ENCODE measurements around the gene SVIL. TPM values are rescaled to one million over a fixed set of nuclear protein-coding genes. Genes with fewer than 3 reads are reported as not detected.

Gene SVIL
- total RNA-seq, 1 donor from 2014 or later, result 118 TPM

DNA sequence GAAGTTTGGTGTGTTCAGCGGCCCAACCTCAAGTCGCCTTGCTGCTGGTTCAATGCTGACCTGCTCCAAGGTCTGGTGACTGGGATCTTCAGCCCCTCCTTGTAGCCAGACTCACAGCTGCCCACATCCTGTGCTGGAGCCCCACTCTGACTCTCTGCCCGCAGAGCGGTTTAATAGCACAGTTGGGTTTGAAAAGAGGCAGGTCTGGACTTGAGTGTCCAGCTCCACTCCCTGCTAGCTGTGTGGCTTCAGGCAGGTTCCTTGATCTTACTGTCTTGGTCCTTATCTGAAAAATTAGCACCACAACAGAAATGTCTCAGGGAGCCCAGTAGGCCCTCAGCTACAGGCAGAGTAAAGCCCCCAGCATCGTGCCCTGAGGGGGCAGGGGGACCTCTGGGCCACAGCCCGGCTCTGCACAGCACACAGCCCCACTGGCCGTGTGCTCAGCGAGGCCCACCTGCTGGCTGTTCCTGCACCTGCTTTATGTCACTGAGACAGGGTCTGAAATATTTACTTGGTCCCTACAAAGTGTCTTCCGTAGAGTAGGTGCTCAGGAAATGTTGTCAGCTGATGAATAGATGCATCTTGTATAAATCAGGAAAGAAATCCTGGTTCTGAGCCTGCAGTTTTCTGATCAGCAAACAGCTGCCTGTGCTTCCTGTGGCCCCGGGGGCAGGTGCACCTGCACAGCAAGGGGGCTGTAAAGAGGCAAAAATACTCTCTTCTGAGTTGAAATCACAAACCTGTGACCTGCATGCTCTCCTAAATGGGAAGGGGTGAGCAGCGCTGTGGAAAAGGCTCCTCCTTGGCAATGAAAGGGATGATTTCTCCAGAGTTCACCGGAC lies 155.5 kb downstream of the SVIL start:
- peaks cover 81% of the 10 kb centered on the region for H3K36me3 ChIP-seq
- H3K27ac ChIP-seq, result no peak overlapping the region
- peak in 1 of 2 donors; percentile 12 for ATAC-seq
- TF ChIP-seq, protein P1, sequence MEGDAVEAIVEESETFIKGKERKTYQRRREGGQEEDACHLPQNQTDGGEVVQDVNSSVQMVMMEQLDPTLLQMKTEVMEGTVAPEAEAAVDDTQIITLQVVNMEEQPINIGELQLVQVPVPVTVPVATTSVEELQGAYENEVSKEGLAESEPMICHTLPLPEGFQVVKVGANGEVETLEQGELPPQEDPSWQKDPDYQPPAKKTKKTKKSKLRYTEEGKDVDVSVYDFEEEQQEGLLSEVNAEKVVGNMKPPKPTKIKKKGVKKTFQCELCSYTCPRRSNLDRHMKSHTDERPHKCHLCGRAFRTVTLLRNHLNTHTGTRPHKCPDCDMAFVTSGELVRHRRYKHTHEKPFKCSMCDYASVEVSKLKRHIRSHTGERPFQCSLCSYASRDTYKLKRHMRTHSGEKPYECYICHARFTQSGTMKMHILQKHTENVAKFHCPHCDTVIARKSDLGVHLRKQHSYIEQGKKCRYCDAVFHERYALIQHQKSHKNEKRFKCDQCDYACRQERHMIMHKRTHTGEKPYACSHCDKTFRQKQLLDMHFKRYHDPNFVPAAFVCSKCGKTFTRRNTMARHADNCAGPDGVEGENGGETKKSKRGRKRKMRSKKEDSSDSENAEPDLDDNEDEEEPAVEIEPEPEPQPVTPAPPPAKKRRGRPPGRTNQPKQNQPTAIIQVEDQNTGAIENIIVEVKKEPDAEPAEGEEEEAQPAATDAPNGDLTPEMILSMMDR (IDR thresholded peaks at IDR 0.05), result no peak
- no peaks in the 10 kb centered on the region for H3K9me3 ChIP-seq
- intact Hi-C loops (cut with DNase I), result no loop called here
- peaks cover 7% of the 10 kb centered on the region for H3K4me1 ChIP-seq
- H3K4me3 ChIP-seq, result no peak overlapping the region
- DNase-seq, result no peak
- no peaks in the 10 kb centered on the region for H3K27me3 ChIP-seq (ENCODE audit: low read depth)

DNA sequence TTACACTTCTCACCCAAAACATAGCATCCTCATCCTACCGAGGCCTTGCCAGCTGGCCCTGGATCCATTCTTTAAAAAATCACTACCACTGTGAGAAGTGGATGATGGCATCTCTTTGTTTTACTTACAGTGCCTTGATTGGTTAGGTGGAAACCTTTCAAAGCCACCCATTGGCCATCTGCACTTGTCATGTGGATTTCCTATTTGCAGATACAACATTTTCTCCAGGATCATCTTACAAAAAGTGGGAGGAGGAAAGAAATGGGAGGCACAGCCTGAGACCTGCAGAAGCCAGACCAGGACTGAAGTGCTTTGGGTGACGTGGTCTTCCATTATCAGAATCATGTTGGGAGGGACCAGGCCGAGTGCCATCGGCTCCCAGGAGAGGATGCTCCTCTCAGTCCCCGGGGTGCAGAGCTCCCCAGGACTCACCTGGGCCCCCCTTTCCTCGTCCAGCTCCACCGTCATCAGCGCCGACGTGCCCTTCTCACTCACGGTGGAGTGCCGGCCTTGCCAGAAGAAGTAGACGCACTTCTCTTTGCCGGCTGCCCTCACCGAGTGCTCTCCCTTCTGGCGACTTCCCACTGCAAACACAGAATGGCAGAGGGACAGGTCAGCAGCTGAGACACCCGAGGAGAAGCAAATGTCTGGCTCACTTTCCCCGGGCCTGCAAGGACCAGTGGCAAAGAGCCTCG lies 161.2 kb downstream of the SVIL start:
- DNase-seq (no peak), ATAC-seq (no peak)
- Histone ChIP-seq H3K27me3 (ENCODE audit: low read depth) (no peaks in the 10 kb centered on the region), H3K36me3 (peaks cover 96% of the 10 kb centered on the region), H3K9me3 (no peaks in the 10 kb centered on the region), H3K27ac (no peak overlapping the region), H3K4me3 (no peak overlapping the region), H3K4me1 (no peaks in the 10 kb centered on the region)
- intact Hi-C loops (cut with DNase I), result no loop called here
- TF ChIP-seq, protein P1 (IDR thresholded peaks at IDR 0.05), result no peak

DNA sequence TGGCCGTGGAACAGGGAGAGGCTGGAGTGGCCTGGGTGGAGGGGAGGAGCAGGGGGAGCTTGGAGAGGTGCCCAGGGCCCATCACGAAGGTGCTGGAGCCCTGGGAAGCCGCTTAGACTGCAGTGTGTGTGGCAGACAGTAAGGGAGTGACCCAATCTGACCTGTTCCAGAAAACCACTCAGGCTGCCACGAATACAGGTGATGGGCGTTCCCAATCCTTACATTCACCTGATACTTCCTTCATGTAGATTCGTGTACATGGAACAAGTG lies 161.7 kb downstream of the SVIL start:
- intact Hi-C loops (cut with DNase I), result no loop called here
- ATAC-seq, result peak in 1 of 2 donors; percentile 28
- no peak overlapping the region for H3K27ac ChIP-seq

DNA sequence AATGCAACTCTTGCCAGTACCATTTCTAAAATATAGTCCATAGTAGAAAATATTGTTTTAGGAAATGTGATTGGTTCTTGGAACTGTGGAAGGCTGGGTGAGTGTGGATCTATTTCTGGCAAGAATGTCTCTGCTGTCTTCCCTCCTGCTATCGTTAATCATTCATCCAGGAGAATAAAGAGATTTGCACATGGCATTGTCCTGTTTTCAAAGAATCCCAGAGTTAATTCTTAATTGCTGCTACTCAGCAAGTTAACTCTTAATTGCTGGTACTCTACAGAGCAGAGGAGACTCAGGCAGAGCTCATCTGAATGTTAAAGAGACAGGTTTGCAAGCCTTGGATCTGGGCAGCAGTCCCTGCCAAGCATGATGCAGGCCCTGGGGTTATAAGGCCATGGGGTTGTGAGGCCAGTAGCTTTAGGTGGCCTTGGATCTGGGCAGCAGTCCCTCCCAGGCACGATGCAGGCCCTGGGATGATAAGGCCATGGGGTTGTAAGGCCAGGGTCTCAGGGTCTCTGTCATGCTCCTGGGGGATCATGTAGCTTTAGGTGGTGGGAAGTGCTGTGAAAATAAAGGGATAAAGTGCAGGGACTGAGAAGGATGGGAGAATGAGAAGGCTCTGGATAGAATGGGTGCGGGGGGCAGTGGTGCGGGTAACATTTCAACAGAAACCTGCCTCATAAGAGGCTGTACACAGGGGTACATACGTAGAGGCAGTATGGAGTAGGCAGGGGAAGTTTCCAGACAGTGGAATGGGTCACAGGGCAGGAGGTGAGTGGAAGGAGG lies 162.3 kb downstream of the SVIL start:
- Histone ChIP-seq H3K27me3 (ENCODE audit: low read depth) (no peaks in the 10 kb centered on the region), H3K36me3 (peaks cover 96% of the 10 kb centered on the region), H3K27ac (no peak overlapping the region), H3K4me1 (no peaks in the 10 kb centered on the region), H3K4me3 (no peak overlapping the region), H3K9me3 (no peaks in the 10 kb centered on the region)
- no peak for DNase-seq
- intact Hi-C loops (cut with DNase I), result no loop called here
- peak in 1 of 2 donors; percentile 7 for ATAC-seq
- TF ChIP-seq, protein P1 (IDR thresholded peaks at IDR 0.05), result no peak

More for the DNA sequence above, 161.7 kb downstream of the SVIL start:
- H3K9me3 ChIP-seq, result no peaks in the 10 kb centered on the region
- H3K4me1 ChIP-seq, result no peaks in the 10 kb centered on the region
- H3K4me3 ChIP-seq, result no peak overlapping the region
- no peaks in the 10 kb centered on the region for H3K27me3 ChIP-seq (ENCODE audit: low read depth)
- H3K36me3 ChIP-seq, result peaks cover 96% of the 10 kb centered on the region
- TF ChIP-seq, protein P1 (IDR thresholded peaks at IDR 0.05), result no peak
- DNase-seq, result no peak

DNA sequence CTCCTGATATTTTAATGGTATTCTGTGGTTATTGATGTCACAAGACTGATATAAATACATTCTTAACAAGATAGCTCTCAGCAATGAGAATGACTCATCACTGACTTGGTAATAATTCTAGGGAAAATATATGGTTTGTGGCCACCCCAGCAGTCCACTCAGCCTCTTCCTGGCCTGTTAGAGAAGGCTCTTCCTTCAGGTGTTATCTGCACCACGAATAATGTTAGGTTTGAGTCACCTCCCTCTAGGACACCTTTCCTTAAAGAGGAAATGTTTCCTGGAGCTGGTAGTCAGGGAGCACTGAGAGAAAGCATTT lies 163.3 kb downstream of the SVIL start:
- Histone ChIP-seq H3K27me3 (ENCODE audit: low read depth) (no peaks in the 10 kb centered on the region), H3K4me1 (no peaks in the 10 kb centered on the region), H3K36me3 (peaks cover 97% of the 10 kb centered on the region), H3K4me3 (no peak overlapping the region), H3K9me3 (no peaks in the 10 kb centered on the region), H3K27ac (no peak overlapping the region)
- TF ChIP-seq, protein P1 (IDR thresholded peaks at IDR 0.05), result no peak
- DNase-seq, result no peak
- intact Hi-C loops (cut with DNase I), result no loop called here
- ATAC-seq, result no peak

All from lower lobe of right lung (tissue), 2 donors.